NCI-H446 treated with DMSO at 0.1 percent for 48 hours (cell line): ENCODE measurements around the gene ODC1.

Experiments used
- DNase-seq: peaks from one replicate; lab custom pipeline; 2025; lab: John Stamatoyannopoulos, UW

ODC1 gene

DNA sequence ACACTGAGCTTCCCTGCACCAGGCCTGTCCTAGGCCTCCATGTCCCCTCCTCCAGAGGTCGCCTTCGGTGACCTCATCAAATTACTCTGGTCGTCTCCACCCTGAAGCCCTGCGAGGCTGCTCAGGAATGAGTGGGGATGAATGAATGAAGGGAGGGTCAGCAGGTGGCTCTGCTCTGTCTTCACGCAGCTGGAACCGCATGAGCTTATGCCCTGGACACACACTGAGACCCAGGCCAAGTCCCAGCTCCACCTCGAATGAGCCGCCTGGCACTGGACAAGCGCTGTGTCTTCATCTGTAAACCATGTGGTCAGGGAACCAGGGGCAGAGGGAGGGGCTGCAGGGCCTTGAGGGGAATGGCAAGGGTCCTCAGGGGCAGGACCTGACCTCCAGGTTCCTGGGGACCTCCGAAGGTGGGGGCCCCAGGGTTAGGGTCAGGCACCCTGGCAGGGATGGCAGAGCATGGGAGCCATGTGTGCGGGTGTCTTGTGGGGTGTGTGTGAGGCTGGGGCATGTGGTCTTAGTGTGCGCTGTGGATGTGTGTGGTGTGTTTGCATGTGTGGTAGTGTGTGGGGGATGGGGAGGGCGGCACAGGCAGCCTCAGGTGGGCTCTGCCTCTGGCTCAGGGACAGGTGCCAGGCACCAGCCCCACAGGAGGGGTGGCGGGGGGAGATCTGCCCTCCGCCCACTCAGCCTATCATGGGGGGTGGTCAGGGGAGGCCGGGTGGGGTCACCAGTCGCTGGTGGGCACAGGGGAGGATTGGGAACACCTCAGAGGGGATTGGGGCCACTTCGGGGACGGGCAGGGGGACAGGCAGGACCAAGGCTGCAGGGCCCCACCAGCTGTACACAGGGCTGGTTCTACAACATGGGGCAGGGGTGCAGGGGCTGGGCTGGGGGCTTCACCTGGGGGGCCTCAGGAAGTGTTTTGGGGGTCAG is 13.9 kb downstream of the ODC1 start:
- DNase-seq: no peak

DNA sequence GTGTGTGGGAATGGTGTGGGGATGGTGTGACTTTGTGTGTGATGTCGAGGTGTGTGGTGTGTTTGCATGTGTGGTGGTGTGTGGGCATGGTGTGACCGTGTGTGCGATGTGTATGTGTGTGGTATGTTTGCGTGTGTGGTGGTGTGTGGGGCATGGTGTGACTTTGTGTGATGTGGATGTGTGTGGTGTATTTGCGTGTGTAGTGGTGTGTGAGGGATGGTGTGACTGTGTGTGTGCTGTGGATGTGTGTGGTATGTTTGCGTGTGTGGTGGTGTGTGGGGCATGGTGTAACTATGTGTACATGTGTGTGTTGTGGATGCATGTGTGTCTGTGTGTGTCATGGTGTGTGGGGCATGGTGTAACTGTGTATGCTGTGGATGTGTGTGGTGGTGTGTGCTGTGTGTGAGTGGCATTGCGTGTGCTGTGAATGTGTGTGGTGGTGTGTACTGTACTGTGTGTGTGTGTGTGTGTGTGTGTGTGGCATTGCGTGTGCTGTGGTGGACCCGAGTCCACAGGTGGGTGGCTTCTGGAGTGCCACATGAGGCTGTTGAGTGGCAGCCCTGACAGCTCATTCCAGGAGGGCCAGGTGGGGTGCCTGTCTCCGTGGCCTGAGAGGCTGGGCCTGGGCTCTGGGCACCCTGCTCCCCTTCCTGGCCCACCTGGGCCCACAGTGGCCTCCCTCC is 14.7 kb downstream of the ODC1 start:
- no peak for DNase-seq

DNA sequence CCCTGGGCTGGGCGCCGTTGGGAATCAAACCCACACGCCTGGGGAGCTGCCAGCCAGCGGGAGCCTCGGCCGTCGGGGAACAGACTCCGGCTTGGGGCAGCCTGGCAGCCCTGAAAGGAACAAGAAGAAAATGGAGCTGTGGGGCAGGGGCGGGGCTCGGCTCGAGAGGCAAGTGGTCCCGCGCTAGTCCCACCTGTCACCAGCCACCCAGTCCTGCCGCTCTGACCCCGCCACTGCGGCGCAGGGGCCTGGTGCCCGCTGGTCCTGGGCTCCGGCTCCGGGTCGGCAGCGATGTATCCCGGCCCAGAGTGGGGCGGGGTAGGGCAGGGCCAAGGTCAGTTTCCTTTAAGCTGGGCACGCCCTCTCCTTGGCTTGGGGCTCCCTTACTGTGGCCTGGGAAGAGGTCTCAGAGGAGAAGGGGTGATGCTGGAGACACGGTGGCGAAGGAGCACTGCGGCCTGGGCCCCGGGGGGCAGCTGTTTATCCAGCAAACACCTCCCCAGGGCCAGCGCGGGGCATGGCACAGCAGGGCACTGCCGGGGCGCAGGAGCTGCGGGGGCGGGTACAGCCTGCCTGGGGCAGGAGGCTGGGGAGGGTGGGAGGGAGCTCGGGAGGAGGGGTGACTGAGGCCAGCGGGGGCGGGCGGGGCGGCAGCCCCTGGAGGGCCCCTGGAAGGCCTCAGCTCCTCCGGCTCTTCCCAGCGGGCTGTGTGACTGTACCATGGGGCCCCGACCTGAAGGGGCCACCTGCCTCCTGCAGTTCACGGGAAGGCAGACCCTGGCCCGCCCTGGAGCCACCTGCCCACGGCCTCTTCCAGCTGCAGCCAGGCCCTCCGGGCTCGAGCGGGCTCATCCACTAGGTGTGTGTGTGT is 15.6 kb downstream of the ODC1 start:
- no peak for DNase-seq

DNA sequence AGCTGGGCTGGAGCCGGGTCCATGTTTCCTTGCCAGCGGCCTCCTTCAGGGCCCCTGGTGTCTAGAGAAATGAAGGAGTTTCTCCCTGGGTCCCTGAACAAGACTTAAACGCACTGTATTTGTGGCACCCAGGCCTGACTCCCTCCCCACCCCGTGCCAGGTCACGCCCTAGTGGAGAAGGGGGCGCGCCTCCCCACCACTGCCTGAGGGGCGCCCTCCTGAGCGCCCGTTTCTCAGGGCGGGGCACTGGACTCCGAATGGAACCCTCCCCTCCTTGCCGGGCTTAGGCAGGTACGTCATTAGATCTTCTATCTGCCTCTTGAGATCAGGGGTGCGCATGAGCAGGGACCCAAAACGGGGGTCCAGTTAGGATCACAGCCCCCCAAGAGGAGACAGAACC is 16.3 kb downstream of the ODC1 start:
- DNase-seq: no peak

DNA sequence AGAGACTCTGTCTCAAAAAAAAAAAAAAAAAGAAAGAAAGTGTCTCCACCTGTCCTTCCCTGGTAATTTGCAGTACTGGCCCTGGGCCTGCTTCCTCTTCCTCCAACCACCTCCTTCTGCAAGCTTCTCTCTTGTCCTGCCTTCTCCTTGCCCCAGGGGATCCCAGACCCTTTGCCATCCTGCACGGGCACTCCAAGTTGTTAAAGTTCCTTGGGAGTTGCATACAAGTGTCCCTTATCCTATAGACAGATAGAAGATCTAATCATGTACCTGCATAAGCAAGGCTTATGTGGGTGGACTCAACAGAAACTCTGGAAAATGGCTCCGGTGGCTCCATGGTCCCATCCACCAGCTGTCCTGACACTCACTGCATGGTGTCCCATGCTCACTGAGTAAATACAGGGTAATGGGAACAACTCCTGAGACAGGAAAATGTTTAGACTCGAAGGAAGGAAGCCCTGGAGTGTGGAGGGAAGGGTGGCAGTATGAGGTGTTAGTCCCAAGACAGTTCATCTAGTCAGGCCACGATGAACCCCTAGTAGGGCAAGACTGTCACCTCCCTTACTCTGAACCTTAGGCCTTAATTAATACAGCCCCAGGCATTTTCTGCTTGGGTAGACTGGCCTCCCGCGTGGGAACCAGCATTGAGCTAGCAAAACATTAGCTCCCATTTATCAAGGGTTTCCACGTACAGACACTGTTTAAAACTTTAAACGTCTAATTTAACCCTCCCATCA is 17.1 kb downstream of the ODC1 start:
- DNase-seq: no peak

DNA sequence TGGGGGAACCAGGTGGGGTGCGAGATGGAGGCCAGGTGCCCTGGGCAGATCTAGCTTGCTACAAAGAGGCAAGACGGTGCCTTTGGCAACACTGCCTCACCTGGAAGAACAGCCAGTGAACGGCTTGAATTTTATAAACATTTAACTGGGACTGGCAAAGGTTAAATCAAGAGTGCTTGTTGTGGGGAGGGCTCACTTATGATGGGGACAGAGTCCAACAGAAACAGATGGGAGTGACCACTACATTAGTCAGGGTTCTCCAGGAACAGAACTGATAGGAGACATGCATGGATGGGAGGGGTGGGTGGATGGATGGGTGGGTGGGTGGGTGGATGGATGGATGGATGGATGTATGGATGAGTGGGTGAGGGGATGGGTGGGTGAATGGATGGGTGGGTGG is 19.2 kb downstream of the ODC1 start:
- DNase-seq: no peak

DNA sequence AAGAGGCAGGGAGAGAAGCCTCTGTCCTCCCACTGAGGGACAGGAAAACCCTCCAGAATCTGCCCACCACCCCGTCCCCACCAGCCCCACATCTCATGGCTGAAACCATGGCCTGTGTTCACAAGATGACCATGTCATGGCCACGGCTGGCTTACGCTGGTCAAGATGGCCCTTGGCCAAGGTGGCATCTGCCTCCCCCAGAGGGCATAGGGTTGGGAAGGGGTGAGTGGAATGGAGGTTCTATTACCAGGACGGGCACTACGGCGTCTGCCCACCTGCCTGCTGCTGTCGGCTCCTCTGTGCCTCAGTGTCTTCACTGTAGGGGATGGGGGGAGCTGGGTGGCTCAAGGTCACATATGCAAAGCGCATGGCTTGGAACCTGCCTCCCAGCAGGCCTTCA is 19.8 kb downstream of the ODC1 start:
- no peak for DNase-seq

DNA sequence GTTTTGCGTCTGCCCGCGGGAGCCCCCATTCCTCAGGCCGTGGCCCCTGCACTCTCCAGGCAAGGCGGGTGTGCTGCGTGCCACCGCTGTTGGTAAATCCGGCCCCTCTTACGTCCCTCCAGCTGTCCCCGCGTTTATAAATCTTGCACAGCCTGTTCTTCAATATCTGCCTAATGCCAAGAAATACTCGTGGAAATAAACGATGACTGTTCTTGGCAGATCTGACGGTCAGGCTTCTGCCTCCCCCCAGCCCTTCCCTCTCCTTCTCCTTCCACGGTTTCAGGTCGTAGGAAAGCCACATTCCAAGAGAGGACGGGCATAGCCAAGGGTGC is 20.5 kb downstream of the ODC1 start:
- no peak for DNase-seq

DNA sequence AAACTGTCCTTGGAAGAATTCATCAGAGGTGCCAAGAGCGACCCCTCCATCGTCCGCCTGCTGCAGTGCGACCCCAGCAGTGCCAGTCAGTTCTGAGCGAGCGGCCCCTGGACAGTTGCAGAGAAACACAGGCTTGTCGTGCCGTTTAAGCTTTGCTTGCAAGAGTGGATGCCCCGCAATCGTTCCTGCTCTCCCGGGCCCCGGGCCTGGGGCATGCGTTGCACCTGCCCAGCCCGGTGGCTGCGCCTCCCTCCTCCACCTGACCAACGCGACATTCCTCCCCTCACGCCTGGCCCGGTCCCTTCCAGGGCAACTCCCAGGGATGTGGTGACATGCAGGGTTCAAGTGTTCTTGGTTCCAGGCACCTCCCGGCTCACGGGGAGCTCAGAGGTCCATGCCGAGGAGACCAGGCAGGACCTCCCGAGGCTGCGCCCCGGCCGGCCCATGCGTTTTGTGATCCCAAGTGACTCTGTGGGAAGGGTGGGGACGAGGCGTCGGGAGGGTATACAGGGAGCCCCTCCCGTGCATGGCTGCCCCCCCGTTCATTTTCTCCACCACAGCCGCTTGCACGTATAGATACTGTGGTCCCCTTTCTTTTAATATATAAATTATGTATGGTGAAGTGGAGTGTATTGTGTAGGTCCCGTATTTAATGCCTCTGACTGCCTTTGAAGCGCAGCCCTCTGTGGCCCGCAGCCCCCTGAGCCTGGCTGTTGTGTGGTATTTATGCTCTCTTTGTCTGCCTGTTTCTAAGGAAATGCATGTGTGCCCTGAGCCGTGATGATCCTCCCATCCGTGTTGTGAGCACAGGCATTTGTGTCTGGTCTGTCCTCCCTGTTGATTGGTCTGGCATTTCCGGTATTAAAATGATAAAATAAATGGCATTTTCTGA is 21.2 kb downstream of the ODC1 start:
- no peak for DNase-seq

DNA sequence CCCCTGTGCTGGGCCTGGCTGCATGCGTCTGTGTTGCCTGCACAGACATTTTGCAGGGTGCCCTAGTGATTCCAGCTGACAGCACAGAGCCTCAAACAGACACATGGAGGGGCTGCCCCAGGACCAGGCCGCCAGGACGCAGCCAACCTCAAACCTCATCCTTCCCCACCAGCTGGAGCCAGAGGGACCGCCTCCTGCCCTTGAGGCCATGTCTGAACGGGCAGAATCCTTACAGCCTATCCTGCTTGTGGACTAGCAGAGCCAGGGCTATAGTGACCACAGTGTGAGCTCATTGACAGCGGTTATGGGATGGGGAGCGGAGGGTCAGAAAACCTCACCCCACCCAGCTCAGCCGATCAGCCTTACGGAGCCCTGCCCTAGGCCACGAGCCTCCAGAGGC is 22.4 kb downstream of the ODC1 start:
- no peak for DNase-seq

DNA sequence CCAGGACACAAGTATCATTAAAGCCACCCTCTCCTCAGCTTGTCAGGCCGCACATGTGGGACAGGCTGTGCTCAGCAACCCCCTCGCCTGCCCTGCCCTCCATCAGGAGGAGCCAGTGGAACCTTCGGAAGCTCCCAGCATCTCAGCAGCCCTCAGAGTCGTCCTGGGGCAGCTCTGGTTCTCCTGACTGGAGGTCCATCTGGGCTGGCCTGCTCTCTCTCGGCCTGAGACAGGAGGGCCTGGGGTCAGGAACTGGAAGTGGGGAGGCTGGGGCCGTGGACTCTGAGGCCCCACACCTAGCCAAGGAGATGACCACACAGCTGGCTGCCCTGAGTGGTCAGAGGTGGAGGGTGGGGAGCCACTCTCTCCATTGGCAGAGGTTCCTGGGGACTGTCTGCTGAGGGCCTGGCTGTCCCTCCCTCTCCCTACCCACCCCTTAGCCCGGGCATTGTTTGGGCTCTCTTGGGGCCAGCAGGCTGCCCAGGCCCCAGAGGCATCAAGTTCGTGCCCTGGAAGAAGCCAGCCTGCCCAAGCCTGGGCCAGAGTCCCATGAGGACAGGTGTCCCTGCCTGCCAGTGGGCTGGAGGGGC is 23.1 kb downstream of the ODC1 start:
- DNase-seq: no peak

DNA sequence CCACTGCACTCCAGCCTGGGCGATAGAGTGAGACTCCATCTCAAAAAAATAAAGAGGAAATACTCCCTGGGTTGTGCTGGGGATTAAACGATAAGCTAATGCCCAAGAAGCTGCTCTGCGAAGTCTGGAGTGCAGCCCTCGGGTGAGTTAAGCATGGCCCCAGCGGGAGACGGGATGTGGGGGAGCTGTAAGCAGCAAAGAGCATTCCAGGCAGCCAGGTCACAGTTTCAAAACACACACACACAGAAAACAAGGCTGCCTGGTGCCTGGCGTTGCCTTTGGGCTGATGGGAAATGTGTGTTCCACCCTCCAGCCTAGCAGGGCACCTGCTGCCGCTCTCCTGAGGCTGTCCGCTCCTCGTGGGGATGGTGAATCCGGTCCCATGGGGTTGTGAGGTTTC is 24.1 kb downstream of the ODC1 start:
- no peak for DNase-seq

DNA sequence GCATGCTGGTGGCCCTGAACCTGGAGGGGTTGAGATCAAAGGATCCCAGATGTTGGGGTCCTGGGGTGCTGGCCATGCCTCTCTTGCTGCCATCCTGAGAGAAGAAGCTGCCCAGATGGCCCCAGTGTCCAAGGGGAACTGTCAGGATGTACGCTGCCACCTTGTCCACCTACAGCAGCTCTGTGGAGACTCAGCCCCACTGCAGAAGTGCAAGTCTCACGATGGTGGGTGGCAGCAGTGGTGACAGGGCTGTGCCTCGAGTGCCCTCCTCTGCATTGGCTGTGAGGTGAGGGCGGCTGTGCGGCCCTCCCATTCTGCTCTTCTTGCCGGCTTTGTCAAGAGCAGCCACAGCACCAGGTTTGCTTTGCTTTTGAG is 24.7 kb downstream of the ODC1 start:
- DNase-seq: no peak

DNA sequence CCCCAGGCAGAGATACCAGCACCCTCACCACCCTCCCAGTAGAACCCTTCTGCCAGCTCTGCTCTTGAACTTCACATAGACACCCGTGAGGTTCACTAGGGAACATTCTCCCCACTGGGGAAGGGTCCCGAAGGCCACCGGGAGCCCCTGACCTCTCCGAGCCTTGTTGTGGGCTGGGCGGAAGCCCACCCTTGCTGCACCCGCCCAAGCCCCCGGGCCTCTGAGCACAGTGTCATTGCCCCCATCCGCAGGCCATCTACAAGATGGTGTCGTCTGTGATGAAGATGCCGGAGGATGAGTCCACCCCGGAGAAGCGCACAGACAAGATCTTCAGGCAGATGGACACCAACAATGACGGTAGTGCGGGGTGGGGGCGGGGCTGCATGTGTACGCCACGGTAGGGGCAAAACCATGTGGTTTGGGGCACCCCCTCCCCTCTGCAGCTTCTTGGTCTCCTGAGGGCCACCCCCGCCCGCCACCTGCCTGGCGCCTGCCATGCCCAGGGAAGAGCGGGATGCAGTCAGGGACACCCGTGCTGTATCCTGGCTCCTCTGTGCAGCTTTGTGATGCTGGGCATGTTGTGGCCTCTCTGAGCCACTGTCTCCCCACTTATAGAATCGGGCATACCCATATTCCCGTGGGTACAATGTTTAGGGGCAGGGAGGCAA is 25.3 kb downstream of the ODC1 start:
- DNase-seq: no peak

DNA sequence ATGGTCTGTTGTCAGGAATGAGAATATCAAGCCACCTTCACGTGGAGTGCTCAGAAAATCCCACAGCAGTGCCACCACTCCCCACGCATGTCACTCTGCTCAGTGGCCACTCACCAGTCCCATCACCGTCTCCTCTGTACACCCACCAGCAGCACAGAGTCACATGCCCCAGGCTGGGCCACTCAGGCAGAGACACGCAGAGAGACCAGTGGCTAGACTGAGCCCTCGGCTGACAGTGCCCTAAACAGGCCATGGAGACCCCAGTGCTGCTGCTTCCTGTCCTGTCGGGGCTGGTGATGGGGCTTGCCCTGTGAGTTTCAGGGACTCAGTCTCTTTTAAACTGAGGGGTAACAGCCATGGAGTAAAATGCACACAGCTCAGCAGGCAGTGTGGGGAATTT is 25.9 kb downstream of the ODC1 start:
- no peak for DNase-seq

DNA sequence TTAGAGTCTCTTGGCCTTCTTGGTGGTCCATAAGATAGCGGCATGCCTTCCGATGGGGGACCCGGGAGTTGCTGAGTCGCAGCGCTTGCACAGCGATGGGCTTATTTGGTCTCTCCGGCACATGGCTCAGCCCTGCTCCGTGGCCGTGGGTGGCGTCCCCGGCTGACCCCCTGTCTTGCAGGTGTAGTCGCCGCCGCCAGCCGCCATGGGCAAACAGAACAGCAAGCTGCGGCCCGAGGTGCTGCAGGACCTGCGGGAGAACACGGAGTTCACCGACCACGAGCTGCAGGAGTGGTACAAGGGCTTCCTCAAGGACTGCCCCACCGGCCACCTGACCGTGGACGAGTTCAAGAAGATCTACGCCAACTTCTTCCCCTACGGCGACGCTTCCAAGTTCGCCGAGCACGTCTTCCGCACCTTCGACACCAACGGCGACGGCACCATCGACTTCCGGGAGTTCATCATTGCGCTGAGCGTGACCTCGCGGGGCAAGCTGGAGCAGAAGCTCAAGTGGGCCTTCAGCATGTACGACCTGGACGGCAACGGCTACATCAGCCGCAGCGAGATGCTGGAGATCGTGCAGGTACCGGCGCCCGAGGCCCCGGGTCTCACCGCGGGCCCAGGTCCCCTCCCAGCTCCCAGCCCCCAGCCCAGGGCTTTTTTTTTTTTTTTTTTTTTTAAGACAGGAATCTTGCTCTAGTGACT is 28.4 kb downstream of the ODC1 start:
- no peak for DNase-seq

DNA sequence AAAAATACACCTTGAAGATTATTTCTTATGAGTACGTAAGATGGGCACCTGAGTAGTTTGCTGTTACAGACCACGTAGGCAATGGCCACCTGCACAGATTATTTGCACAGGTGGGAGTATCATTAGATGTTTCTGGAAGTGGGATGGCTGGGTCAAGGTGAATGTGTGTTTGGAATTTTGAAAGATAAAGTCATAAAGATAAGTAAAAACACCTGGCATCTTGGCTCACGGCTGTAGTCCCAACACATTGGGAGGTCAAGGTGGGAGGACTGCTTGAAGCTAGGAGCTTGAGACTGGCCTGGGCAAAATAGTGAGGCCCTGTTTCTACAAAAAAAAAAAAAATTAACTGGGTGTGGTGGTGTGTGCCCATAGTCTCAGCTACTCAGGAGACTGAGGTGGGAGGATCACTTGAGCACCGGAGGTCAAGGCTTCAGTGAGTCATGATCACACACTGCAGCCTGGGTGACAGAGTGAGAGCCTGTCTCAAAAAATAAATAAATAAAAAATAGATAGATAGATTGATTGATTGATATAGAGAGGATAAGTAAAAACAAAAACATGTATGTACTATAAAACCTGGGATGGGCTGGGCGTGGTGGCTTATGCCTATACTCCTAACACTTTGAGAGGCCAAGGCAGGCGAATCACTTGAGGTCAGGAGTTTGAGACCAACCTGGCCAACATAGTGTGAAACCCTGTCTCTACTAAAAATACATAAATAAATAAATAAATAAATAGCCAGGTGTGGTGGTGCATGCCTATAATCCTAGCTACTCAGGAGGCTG is 30.4 kb downstream of the ODC1 start:
- no peak for DNase-seq

DNA sequence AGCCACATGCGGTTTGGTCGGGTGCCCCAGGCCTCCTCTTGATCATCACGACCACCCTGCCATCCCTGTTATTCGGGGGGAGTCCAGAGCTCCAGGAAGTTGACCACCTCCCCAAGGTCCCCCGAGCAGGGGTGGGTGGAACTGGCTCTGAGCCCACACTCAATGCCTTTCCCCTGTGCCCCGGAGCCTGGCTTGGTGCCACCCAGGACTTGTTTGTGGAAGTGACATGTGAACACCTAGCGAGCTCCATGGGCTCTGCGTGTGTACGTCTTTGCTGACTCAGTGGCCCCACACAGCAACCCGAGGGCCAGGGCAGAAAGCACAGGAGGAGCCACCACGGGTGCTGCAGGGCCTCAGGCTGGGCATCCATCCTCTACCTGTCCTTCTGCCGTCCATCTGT is 32.5 kb downstream of the ODC1 start:
- DNase-seq: no peak

DNA sequence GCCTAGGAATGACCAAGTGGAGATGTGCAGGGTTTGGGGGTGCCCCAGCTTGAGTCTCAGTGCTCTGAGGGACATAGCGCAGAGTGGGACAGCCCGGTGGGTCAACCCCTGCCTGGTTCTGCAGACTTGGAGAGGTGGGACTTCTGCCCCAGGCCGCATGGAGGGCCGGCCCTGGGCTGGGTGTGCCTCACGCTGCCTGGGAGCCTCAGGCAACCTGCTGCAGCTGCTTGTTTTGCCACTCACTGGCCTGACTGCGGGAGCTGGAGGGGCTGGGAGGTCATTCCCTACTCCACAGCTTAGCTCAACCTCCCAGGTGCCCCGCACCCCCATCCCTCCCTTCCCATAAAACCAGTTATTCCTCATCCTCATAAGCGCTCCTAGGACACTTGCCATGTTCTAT is 33.1 kb downstream of the ODC1 start:
- DNase-seq: no peak
